Mesenchymal stem cell (in vitro differentiated cells and primary cell): ENCODE data around the gene CA9.

ENCODE experiments used
- DNase-seq: peaks from one replicate; pipeline ENCODE4 v3.0.0-alpha.2; 2013
- H2AFZ ChIP-seq: one replicate; pipeline ENCODE4 v1.6.1; 2013; ENCODE audit warnings: low read depth, mild to moderate bottlenecking, control low read depth, inconsistent platforms, low read length, moderate library complexity
- H2AK5ac ChIP-seq: 2 replicates; pipeline ENCODE4 v1.6.1; 2013; ENCODE audit warnings: low read length, moderate library complexity, mild to moderate bottlenecking, inconsistent platforms; ENCODE audit not compliant: severe bottlenecking
- H2BK120ac ChIP-seq: one replicate; pipeline ENCODE4 v1.6.1; 2013; ENCODE audit warnings: low read depth, mild to moderate bottlenecking, inconsistent platforms, low read length, moderate library complexity
- H2BK12ac ChIP-seq, 2 experiments: one replicate each; pipeline ENCODE4 v1.6.1; 2013; ENCODE audit warnings: inconsistent platforms in 2 of 2, low read length in 2 of 2, mild to moderate bottlenecking in 2 of 2, moderate library complexity in 2 of 2, control low read depth in 1 of 2
- H2BK15ac ChIP-seq: one replicate; pipeline ENCODE4 v1.6.1; 2013; ENCODE audit warnings: mild to moderate bottlenecking, low read depth, inconsistent platforms; ENCODE audit not compliant: poor library complexity, severe bottlenecking
- H2BK5ac ChIP-seq: 2 replicates; pipeline ENCODE4 v1.6.1; 2013; ENCODE audit warnings: low read depth, mild to moderate bottlenecking, low read length, control low read depth, inconsistent platforms; ENCODE audit not compliant: poor library complexity, severe bottlenecking
- H3K14ac ChIP-seq, 2 experiments: one replicate each; pipeline ENCODE4 v1.6.1; 2013; ENCODE audit warnings: inconsistent platforms in 2 of 2, low read length in 2 of 2, control low read depth in 1 of 2, mild to moderate bottlenecking in 1 of 2, moderate library complexity in 1 of 2
- H3K18ac ChIP-seq, 2 experiments: one replicate each; pipeline ENCODE4 v1.6.1; 2013; ENCODE audit warnings: inconsistent platforms in 2 of 2, low read length in 2 of 2, control low read depth in 1 of 2, low read depth in 1 of 2, mild to moderate bottlenecking in 1 of 2
- H3K23ac ChIP-seq, 2 experiments: one replicate each; pipeline ENCODE4 v1.6.1; 2013; ENCODE audit warnings: inconsistent platforms in 2 of 2, low read length in 2 of 2, mild to moderate bottlenecking in 2 of 2, moderate library complexity in 2 of 2, control low read depth in 1 of 2
- H3K27ac ChIP-seq: 2 replicates; pipeline ENCODE4 v1.5.1; 2013; ENCODE audit warnings: mild to moderate bottlenecking, moderate library complexity, low read length, control low read depth, inconsistent platforms; ENCODE audit not compliant: poor library complexity, severe bottlenecking
- H3K27me3 ChIP-seq, 2 experiments: 2 replicates each; pipeline versions ENCODE4 v1.6.1 to v1.7.0; 2013; ENCODE audit warnings: low read length in 2 of 2, mild to moderate bottlenecking in 2 of 2, moderate library complexity in 2 of 2, control low read depth in 1 of 2, inconsistent platforms in 1 of 2; ENCODE audit not compliant: control insufficient read depth in 1 of 2, insufficient read depth in 1 of 2
- H3K36me3 ChIP-seq, 2 experiments: 2 replicates each; pipeline versions ENCODE4 v1.6.1 to v1.7.0; 2013; ENCODE audit warnings: low read length in 2 of 2, control low read depth in 1 of 2, inconsistent platforms in 1 of 2, low read depth in 1 of 2, mild to moderate bottlenecking in 1 of 2; ENCODE audit not compliant: insufficient read depth in 2 of 2, control insufficient read depth in 1 of 2
- H3K4ac ChIP-seq, 2 experiments: one replicate each; pipeline ENCODE4 v1.6.1; 2013; ENCODE audit warnings: inconsistent platforms in 2 of 2, low read length in 2 of 2, mild to moderate bottlenecking in 2 of 2, moderate library complexity in 2 of 2, control low read depth in 1 of 2, low read depth in 1 of 2
- H3K4me1 ChIP-seq: 2 replicates; pipeline ENCODE4 v1.6.1; 2013; ENCODE audit warnings: low read depth, low read length, control low read depth; ENCODE audit not compliant: control insufficient read depth, insufficient read depth
- H3K4me2 ChIP-seq: 2 replicates; pipeline ENCODE4 v1.6.1; 2013; ENCODE audit warnings: low read length, mild to moderate bottlenecking, inconsistent platforms; ENCODE audit not compliant: poor library complexity, severe bottlenecking
- H3K4me3 ChIP-seq, 2 experiments: 2 replicates each; pipeline versions ENCODE4 v1.5.1 to v1.7.0; 2013; ENCODE audit warnings: low read length in 2 of 2, mild to moderate bottlenecking in 2 of 2, control low read depth in 1 of 2, low read depth in 1 of 2; ENCODE audit not compliant: insufficient read depth in 1 of 2
- H3K79me1 ChIP-seq: replicated peaks from 2 replicates; pipeline ENCODE4 v1.6.1; 2013; ENCODE audit warnings: mild to moderate bottlenecking, control low read depth, low read length, inconsistent platforms; ENCODE audit not compliant: poor library complexity, severe bottlenecking
- H3K9ac ChIP-seq: 2 replicates; pipeline ENCODE4 v1.7.0; 2013; ENCODE audit warnings: mild to moderate bottlenecking, low read length, moderate library complexity
- H3K9me3 ChIP-seq: 2 replicates; pipeline ENCODE4 v1.7.0; 2013; ENCODE audit warnings: mild to moderate bottlenecking, low read length; ENCODE audit not compliant: control insufficient read depth
- H4K8ac ChIP-seq: one replicate; pipeline ENCODE4 v1.6.1; 2013; ENCODE audit warnings: inconsistent platforms, mild to moderate bottlenecking, low read length, moderate library complexity
- H4K91ac ChIP-seq: one replicate; pipeline ENCODE4 v1.6.1; 2013; ENCODE audit warnings: mild to moderate bottlenecking, low read length, inconsistent platforms
- WGBS: methylation state at CpG from one replicate; pipeline ENCODE4 v1.1.7; 2013; ENCODE audit warnings: mixed read lengths; 5-methylcytosine and 5-hydroxymethylcytosine counted together

The CA9 gene

DNA sequence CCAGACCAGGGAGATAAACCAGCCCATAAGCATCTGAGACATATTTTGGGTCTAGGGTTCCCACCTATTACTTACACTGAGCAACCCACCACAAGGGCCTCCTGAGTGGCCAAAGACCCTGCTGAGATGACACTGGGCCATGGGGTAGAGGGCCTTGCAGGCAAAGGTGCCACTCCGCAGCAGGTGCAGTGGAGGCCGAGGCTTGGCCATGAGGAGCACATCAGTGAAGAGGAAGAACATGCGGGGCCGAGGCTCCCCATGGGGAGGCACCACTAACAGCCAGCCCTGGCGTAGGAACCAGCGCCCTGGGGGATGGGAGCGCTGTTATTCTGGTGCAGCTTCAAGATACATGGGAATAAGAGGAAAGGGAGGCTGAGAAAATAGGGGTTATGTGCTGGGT lies 11.3 kb upstream of the CA9 start:
- no peak overlapping the region for H3K23ac ChIP-seq
- no peak overlapping the region for H2AK5ac ChIP-seq
- no peak overlapping the region for H4K8ac ChIP-seq
- H3K4ac ChIP-seq: no peak overlapping the region
- no peak overlapping the region for H3K4me2 ChIP-seq
- H3K9me3 ChIP-seq: no peaks in the 10 kb centered on the region
- peaks cover 18 to 33% of the 10 kb centered on the region in 2 experiments for H3K36me3 ChIP-seq
- H2BK15ac ChIP-seq: no peak overlapping the region
- H3K79me1 ChIP-seq: peaks cover 16% of the 10 kb centered on the region
- no peak overlapping the region for H2AFZ ChIP-seq
- H3K18ac ChIP-seq: no peak overlapping the region
- H2BK120ac ChIP-seq: no peak overlapping the region
- H4K91ac ChIP-seq: no peak overlapping the region
- H2BK12ac ChIP-seq: no peak overlapping the region
- WGBS: over 99% methylated on average over 7 of the region's 7 CpGs
- H3K27me3 ChIP-seq: no peaks in the 10 kb centered on the region
- no peak overlapping the region for H3K14ac ChIP-seq
- no peak overlapping the region for H3K9ac ChIP-seq
- H2BK5ac ChIP-seq: no peak overlapping the region
- H3K4me3 ChIP-seq: no peak overlapping the region
- H3K4me1 ChIP-seq: peaks cover 17% of the 10 kb centered on the region
- H3K27ac ChIP-seq: no peak overlapping the region
- DNase-seq: no peak

DNA sequence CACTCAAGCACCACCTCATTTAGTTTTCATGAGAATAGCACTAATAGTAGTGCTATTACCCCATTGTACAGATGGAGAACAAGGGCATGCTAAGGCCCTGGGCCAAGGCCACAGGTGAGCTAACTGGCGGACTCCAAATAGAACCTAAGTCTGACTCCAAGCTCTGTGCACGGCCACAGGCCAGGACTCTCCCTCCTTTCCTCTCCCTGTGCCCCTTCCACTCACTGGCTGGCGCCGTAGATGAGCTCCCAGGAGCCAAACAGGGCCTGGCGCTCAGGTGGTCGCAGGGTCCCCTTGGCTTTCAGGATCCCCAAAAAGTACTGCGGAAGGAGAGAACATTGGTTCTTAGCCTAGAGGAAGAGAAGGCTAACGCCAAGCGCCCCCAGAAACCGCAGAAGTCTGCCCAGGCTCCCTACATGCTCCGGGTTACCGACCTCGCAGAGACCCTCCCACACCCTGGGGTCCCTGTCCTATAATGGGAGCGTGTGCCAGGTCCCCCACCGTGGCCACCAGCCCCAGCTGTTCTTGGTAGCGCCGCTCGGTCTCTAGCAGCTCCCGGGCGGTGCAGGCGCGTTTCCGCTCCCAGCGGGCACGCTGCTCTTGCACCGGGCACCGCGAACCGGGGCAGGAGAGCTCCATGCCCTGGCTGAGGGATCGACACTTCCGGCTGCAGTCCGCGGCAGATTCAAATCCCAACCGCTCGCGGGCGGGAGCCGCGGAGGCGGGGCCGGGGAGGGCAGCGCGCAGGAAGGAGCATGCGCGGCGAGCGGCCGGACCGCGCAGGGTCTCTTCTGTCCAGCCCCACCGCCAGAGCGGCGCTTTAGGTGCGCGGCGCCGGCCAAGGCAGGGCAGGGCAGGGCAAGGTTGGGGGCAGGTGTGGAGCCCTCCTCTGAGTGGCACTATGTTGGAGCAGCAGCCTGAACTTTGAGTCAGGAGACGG lies 8.9 kb upstream of the CA9 start, which contains the start of gene ARHGEF39:
Gene ARHGEF39 (minus strand): TSS at position 665 of the 940 bp plus-strand sequence. CDS start 26 bp downstream, at position 639.
- Histone ChIP-seq H2BK120ac (peak within 1 kb of the TSS; percentile 59), H2BK15ac (peak within 1 kb of the TSS; percentile 70), H3K4me1 (peaks cover 23% of the 10 kb centered on the region), H2BK12ac (peak within 1 kb of the TSS; percentile 28 to 33), H2AK5ac (peak within 1 kb of the TSS; percentile 39), H3K36me3 (peaks cover 18 to 30% of the 10 kb centered on the region in 2 experiments), H4K8ac (peak within 1 kb of the TSS; percentile 93), H4K91ac (peak within 1 kb of the TSS; percentile 79), H3K4me2 (peak within 1 kb of the TSS; percentile 97), H3K79me1 (peaks cover 16% of the 10 kb centered on the region), H3K14ac (peak within 1 kb of the TSS in 1 of 2 experiments; percentile 48), H3K9me3 (no peaks in the 10 kb centered on the region), H3K27ac (no peak within 1 kb of the TSS), H3K4me3 (peak within 1 kb of the TSS; percentile 58 to 86), H2BK5ac (no peak within 1 kb of the TSS), H3K9ac (peak within 1 kb of the TSS; percentile 81), H3K4ac (peak within 1 kb of the TSS; percentile 70 to 91), H3K27me3 (no peaks in the 10 kb centered on the region), H3K23ac (peak within 1 kb of the TSS in 1 of 2 experiments; percentile 90), H2AFZ (peak within 1 kb of the TSS; percentile 95), H3K18ac (peak within 1 kb of the TSS; percentile 78 to 83)
- WGBS: 7% methylated on average over 57 of the region's 58 CpGs
- DNase-seq: peak; percentile 77

DNA sequence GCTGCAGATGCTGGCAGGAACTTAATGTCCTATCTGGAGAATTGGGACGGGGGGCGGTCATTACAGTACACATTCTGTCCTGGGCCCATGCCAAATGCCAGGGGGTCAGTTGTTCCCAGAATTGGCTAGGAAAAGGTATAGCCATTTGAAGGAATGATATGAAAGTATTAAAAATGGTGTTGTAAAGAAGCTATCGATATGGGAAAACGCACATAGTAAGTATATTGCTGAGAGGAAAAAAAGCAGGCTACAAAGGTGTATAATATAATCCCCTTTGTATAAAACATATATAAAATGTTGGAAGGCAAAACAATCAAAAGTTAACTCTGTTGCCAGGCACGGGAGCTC lies 8.3 kb upstream of the CA9 start:
- no peak overlapping the region for H3K14ac ChIP-seq
- peak overlapping the region in 1 of 2 experiments; percentile 60 for H3K4ac ChIP-seq
- peak overlapping the region; percentile 81 for H3K9ac ChIP-seq
- no peak overlapping the region for H3K23ac ChIP-seq
- H2BK15ac ChIP-seq: peak overlapping the region; percentile 70
- H3K4me1 ChIP-seq: peaks cover 25% of the 10 kb centered on the region
- H2BK5ac ChIP-seq: no peak overlapping the region
- H2AK5ac ChIP-seq: no peak overlapping the region
- H2BK12ac ChIP-seq: no peak overlapping the region
- DNase-seq: no peak
- WGBS: 38% methylated on average over 3 of the region's 5 CpGs
- peak overlapping the region; percentile 58 to 86 for H3K4me3 ChIP-seq
- peak overlapping the region; percentile 79 for H4K91ac ChIP-seq
- H3K18ac ChIP-seq: peak overlapping the region; percentile 62 to 83
- H2BK120ac ChIP-seq: no peak overlapping the region
- H3K36me3 ChIP-seq: peaks cover 13 to 24% of the 10 kb centered on the region in 2 experiments
- H3K4me2 ChIP-seq: peak overlapping the region; percentile 97
- peak overlapping the region; percentile 92 for H4K8ac ChIP-seq
- peak overlapping the region; percentile 95 for H2AFZ ChIP-seq
- H3K79me1 ChIP-seq: peaks cover 11% of the 10 kb centered on the region
- no peaks in the 10 kb centered on the region for H3K27me3 ChIP-seq
- no peak overlapping the region for H3K27ac ChIP-seq
- H3K9me3 ChIP-seq: no peaks in the 10 kb centered on the region

DNA sequence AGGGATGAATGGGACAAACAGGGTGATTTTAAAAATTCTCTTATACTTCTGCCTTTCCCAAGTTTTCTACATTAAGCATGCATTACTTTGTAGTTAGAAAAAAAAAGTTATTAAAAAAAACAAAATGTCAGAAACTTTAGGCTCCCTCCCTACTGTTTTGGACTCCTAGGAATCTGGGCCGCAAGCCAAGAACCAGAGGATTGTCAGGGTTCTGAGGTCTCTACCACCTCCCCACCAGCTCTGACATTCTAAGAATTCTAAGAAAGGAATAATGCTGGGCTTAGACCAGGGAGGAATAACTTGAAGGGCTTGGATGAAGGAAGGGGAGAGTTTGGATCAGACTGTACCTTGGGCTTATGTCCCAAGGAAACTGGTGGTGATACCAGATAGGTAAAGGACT lies 7.7 kb upstream of the CA9 start:
- Histone ChIP-seq H3K18ac (no peak overlapping the region), H2BK12ac (peak overlapping the region in 1 of 2 experiments; percentile 69), H4K8ac (no peak overlapping the region), H3K79me1 (peaks cover 5% of the 10 kb centered on the region), H3K4ac (no peak overlapping the region), H3K27me3 (no peaks in the 10 kb centered on the region), H3K4me1 (peaks cover 22% of the 10 kb centered on the region), H3K36me3 (peaks cover 7 to 18% of the 10 kb centered on the region in 2 experiments), H3K9me3 (no peaks in the 10 kb centered on the region), H2BK5ac (no peak overlapping the region), H4K91ac (no peak overlapping the region), H2AFZ (no peak overlapping the region), H2BK15ac (no peak overlapping the region), H2AK5ac (peak overlapping the region; percentile 41), H3K4me2 (no peak overlapping the region), H3K23ac (no peak overlapping the region), H2BK120ac (no peak overlapping the region), H3K14ac (no peak overlapping the region), H3K4me3 (no peak overlapping the region), H3K9ac (no peak overlapping the region), H3K27ac (no peak overlapping the region)
- DNase-seq: no peak
- WGBS: 100% methylated on average over 1 of the region's 1 CpG
